Posterior vena cava (tissue), 2 donors: ENCODE measurements around the gene SMIM1. TPM values are rescaled to one million over a fixed set of nuclear protein-coding genes. Genes with fewer than 3 reads are reported as not detected.
"Not testable (repeated sequence)": the region's sequence is repeated elsewhere in the genome, so short reads cannot be mapped to it uniquely, and the experiment has no call there.

ENCODE experiments used
- DNase-seq: peaks from one replicate; pipeline ENCODE4 v3.0.0-alpha.2; 2020; ENCODE audit warnings: low spot score
- intact Hi-C, 2 donors: fragments of 100-400 bp; cut with DNase I; formaldehyde crosslinking; loops; one replicate each; pipeline versions ENCODE4 v1.14.1 to v1.14.2; 2022 to 2023
- total RNA-seq, 2 donors: library from RNA; stranded (reverse); fragmentation: NEBNext Ultra II Directional; extraction: Animal tissue kit (Norgen Biotek cat#: 25700); gene quantifications; one replicate each; pipeline ENCODE4 v1.2.1, GENCODE V29; 2021
- donor health status: DM: yes; HTN: yes; CAD: no.
- donor health status: DM: yes; HTN: yes; CAD: no.

Gene SMIM1
- total RNA-seq, 2 donors from 2014 or later = 3.6 to 14.5 TPM

DNA sequence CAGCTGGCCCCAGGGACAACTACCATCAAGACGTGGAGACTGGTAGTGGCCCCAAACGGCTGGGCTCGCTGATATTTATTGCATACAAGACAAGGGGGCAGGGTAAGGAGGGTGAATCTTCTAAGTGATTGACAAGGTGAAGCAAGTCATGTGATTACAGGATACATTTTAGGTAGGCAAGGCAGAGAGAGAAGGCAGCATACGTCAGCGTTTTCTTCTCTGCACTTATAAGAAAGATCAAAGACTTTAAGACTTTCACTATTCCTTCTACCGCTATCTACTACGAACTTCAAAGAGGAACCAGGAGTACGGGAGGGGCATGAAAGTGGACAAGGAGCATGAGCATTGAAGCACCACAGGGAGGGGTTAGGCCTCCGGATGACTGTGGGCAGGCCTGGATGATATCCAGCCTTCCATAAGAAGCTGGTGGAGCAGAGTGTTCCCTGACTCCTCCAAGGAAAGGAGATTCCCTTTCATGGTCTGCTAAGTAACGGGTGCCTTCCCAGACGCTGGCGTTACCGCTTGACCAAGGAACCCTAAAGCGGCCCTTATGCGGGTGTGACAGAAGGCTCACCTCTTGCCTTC lies 24.1 kb upstream of the SMIM1 start:
- DNase-seq, intact Hi-C loops: not testable (repeated sequence)

GRCh38 chr1:3749512-3749911 lies 23.0 kb upstream of the SMIM1 start:
- intact Hi-C loops = no loop called here

GRCh38 chr1:3750741-3751140 lies 21.8 kb upstream of the SMIM1 start:
- no peak for DNase-seq
- intact Hi-C loops = no loop called here

More at GRCh38 chr1:3749512-3749911, 23.0 kb upstream of the SMIM1 start:
- no peak for DNase-seq

DNA sequence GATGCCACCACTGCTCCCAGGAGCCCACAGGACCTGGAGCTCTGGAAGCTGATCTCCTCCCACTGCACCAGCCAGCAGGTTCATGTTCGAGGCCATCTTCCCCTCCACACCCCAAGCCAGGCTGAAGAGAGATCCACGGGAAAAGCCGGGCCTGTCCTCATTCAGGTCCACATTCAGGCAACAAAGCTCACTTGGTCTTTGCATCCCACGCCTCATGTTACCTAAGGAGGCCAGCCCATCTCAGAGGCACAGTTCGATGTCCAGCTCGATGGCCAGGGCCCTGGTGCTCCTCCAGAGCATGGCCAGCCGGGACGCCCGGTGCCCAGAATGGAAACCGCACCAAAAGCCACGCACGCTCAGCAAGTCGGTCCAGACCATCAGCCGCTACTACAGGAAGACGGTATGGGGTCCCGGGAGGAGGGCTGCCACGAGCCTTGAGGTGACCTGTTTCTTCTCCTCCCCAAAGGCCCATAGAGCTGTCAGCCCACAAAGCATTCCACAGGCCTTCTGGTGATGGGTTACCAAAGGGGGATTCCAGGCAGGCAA lies 20.1 kb upstream of the SMIM1 start, which contains the start of gene CCDC27:
TSS of gene CCDC27 (plus strand) at position 51 of the 546 bp plus-strand sequence. CDS start at position 83, 32 bp downstream.
- no peak for DNase-seq

GRCh38 chr1:3753656-3754454 lies 18.7 kb upstream of the SMIM1 start:
- intact Hi-C loops = no loop called here
- DNase-seq = no peak

More for the DNA sequence above, 20.1 kb upstream of the SMIM1 start, which contains the start of gene CCDC27:
- intact Hi-C loops = no loop called here

DNA sequence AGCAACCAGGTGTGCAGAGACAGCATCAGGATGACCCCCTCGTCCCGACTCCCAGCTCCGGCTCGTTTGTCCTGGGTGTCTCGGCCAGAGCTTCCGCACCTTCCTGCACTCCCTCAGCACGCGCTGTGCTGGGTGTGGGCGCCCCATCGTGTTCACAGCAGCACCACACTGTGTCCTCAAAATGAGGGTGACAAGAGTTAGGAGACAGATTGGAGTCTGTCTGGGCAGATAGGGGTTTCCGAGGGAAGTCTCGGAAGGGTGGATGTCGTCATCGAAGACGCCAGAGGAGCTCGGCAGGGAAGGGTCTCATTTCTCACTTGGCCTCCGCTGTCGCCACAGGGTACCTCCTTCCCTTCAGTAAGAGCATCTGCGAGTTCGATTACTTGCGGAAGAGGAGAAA lies 16.2 kb upstream of the SMIM1 start:
- no peak for DNase-seq
- intact Hi-C loops = no loop called here

GRCh38 chr1:3759164-3759563 lies 13.4 kb upstream of the SMIM1 start:
- intact Hi-C loops = no loop called here
- DNase-seq = no peak

DNA sequence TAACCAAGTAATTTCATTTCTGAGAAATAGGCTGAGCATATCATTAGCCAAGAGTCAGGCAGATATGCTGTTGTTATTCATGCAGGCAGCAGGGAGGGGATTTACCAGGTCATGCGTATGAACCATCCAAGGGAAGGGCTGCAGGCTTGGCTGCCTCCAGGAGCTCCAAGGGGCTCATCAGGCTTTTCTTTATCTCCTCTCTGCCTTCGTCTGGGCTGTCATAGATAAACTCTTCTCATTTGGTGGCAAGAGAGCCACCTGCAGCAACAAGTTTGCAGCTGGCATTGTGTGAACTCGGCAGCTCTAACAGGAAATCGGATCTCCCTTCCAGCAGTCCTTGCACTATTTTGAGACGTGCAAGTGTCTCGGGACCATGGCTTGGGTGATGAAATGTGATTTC lies 12.8 kb upstream of the SMIM1 start:
- intact Hi-C loops = no loop called here

DNA sequence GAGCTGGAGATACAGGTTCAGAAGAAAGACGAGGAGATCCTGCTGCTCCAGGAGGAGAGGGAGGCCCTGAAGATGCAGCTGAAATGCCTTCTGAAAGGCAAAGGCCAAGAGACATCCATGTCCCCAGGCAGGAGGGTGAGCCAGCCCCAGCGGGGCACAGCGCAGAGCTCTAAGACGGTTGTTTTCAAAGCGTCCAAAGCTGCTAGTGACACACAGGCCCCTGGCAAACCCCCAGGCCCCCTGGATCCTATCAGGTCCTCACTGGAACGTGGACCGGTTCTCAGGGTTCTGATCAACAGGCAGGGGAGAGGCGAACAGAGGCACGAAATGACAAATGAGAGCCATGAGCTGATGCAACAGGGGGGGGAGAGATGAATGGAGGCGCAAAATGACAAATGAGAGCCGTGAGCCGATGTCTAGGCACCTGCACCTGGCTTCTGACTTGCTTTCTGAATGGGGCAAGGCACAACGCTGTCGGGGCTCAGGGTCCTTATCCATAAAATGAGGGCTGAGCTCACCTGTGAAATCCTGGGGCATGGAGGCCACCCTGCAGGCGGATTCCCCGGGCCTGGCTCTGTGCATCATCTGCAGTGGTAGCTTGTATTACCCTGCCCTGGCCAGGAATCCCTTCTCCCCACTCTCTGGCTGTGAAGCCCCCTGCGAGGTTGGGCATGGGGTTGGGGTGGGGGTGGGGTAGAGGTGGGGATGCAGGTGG lies 11.1 kb upstream of the SMIM1 start:
- no peak for DNase-seq
- intact Hi-C loops = no loop called here

More for the DNA sequence above, 12.8 kb upstream of the SMIM1 start:
- no peak for DNase-seq

GRCh38 chr1:3762151-3762872 lies 10.2 kb upstream of the SMIM1 start:
- intact Hi-C loops = no loop called here

DNA sequence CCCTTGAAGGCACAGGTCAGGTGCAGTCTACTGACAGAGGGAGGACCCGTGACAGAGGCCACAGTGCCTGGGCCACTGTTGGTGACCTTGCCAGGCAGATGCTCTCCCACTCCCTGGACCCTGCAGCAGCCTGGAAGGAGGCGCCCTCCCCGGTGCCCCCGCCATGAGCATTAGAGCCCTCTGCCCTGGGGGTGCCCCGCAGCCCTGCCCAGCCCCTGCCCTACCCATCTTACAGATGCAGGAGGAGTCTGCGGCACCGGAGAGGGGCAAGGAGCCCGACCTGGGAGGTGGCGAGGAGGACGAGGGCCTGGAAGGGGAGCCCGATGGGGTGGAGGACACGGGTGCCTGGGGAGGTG lies 9.7 kb upstream of the SMIM1 start:
- intact Hi-C loops = no loop called here

More at GRCh38 chr1:3762151-3762872, 10.2 kb upstream of the SMIM1 start:
- DNase-seq = no peak

GRCh38 chr1:3763351-3764125 lies 9.0 kb upstream of the SMIM1 start:
- DNase-seq = no peak
- intact Hi-C loops = no loop called here

More for the DNA sequence above, 9.7 kb upstream of the SMIM1 start:
- no peak for DNase-seq

DNA sequence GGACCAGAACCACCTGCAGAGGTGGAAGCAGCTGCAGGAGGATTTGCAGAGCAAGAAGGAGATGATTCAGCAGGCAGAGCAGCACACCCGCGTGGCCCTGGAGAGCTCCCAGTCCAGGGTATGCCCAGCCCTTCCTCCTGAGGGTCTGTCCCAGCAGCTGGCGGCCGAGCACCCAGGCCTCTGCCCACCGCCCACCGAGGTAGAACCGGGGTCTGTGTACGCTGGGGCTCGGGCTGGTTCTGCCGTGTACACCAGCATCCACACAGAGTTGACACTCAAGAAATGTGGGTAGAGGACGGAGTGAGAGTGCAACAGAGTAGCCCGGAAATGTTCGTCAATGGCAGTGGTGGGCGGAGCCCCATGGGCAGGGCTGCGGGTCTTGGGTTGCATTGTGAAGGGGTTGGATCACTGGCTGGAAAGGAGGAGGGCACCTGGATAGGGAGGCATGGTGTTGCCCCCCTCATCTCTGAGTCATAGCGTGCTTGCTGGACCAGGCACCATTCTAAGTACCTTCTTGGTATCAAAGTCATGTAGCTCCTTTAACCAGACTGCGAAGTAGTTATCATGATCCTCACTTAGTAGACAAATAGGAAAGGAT lies 5.1 kb upstream of the SMIM1 start:
- intact Hi-C loops = no loop called here
- DNase-seq = no peak

GRCh38 chr1:3768811-3769390 lies 3.6 kb upstream of the SMIM1 start:
- DNase-seq = no peak
- intact Hi-C loops = no loop called here

DNA sequence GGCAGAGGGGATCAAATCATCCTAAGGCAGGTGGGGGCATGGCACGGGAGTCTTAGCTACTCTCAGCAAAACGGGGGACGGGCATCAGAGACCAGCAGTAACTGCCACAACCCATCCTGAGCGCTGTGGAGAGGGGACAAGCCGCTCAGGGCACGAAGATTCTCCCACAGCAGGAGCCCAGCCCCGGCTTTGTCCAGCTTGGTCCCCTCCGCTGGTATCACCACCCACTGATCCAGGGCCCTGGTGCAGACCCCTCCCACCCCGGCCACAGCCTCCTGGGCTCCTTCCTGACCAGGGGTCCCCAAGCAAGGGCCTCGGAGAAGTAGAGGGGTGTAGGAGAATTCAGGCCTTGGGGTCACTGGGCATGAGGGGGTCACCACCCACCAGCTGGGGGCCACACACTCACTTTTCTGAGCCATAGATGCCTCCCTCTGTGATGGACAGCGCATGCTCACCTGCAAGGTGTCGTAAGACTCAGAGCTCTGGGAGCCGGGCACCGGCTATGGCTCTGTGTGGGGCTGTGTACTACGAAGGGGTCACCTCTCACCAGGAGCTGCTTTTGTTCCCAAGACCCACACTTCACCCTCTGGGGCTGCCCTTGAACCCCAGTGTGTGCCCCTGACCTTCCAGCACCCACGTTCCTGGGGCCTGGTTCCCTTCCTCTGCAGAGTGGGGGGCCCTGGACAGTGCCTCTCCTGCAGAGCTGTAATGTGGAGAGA lies 2.3 kb upstream of the SMIM1 start:
- intact Hi-C loops = no loop called here
- DNase-seq = no peak

- intact Hi-C loops = no loop called here
- DNase-seq = no peak
These were observed 1.2 kb upstream of the SMIM1 start for GRCh38 chr1:3771108-3772026.
